ENCODE results near the gene IBA57.

IBA57 gene

GRCh38 chr1:228197555-228198147, 32.0 kb downstream of the IBA57 start:
- DNase-seq, result no peak

GRCh38 chr1:228198977-228199590, 33.5 kb downstream of the IBA57 start:
- no peak for DNase-seq

GRCh38 chr1:228204958-228205357, 39.4 kb downstream of the IBA57 start:
- DNase-seq, result no peak

GRCh38 chr1:228205526-228206436, 40.2 kb downstream of the IBA57 start:
- no peak for DNase-seq

GRCh38 chr1:228206582-228207351, 41.2 kb downstream of the IBA57 start:
- DNase-seq, result no peak

GRCh38 chr1:228207381-228207810, 41.8 kb downstream of the IBA57 start:
- DNase-seq, result no peak

GRCh38 chr1:228207851-228208821, 42.5 kb downstream of the IBA57 start, which contains the start of gene OBSCN:
Gene OBSCN, plus strand, starts transcription at chr1:228208044. Its CDS starts 3,740 bp downstream, at chr1:228211784.
- no peak for DNase-seq

- DNase-seq, result no peak
Measured at GRCh38 chr1:228208831-228209551, 43.4 kb downstream of the IBA57 start.

GRCh38 chr1:228209657-228210056, 44.1 kb downstream of the IBA57 start:
- no peak for DNase-seq

GRCh38 chr1:228210076-228210651, 44.6 kb downstream of the IBA57 start:
- no peak for DNase-seq

GRCh38 chr1:228210712-228211530, 45.3 kb downstream of the IBA57 start:
- no peak for DNase-seq

GRCh38 chr1:228211531-228212414, 46.2 kb downstream of the IBA57 start:
- no peak for DNase-seq

GRCh38 chr1:228212415-228212965, 46.9 kb downstream of the IBA57 start:
- DNase-seq, result no peak

- peak; percentile 60 for DNase-seq
Measured at GRCh38 chr1:228212966-228213844, 47.6 kb downstream of the IBA57 start.

GRCh38 chr1:228213917-228214808, 48.6 kb downstream of the IBA57 start:
- no peak for DNase-seq

Measured in SIG-M5 (cell line).